Neural cell (in vitro differentiated cells): Measurements from ENCODE around the gene IGFBP2. TPM values are rescaled to one million over a fixed set of nuclear protein-coding genes. Genes with fewer than 3 reads are reported as not detected.

Source experiments
- H2AFZ ChIP-seq: fragments of 200-600, 300-800 bp; sonication (generic), shearing (Covaris generic); 2 replicates; pipeline ENCODE4 v1.6.0; 2014; ENCODE audit warnings: low read depth, mild to moderate bottlenecking, antibody characterized with exemption, low read length, moderate library complexity
- H3F3A ChIP-seq: fragments of 200-600 bp; shearing (Covaris generic); 2 replicates; pipeline ENCODE4 v1.6.1; 2016; ENCODE audit warnings: mild to moderate bottlenecking, moderate library complexity, mixed read lengths, antibody characterized with exemption, low read length; ENCODE audit not compliant: insufficient read depth, poor library complexity, severe bottlenecking
- H3K27ac ChIP-seq: fragments of 200-600, 300-800 bp; sonication (generic), shearing (Covaris generic); 2 replicates; pipeline ENCODE4 v1.5.1; 2014; ENCODE audit warnings: mild to moderate bottlenecking, low read length, moderate library complexity
- H3K27me3 ChIP-seq: fragments of 300-800, 200-600 bp; sonication (generic), shearing (Covaris generic); 2 replicates; pipeline ENCODE4 v1.6.0; 2014; ENCODE audit warnings: mild to moderate bottlenecking, low read depth, low read length, moderate library complexity; ENCODE audit not compliant: insufficient read depth
- H3K36me3 ChIP-seq: fragments of 300-800, 200-600 bp; sonication (generic), shearing (Covaris generic); 2 replicates; pipeline ENCODE4 v1.5.1; 2014; ENCODE audit warnings: mild to moderate bottlenecking, antibody characterized with exemption, low read length, moderate library complexity; ENCODE audit not compliant: insufficient read depth
- H3K4me2 ChIP-seq: fragments of 300-800, 200-600 bp; sonication (generic), shearing (Covaris generic); 2 replicates; pipeline ENCODE4 v1.6.0; 2014; ENCODE audit warnings: mild to moderate bottlenecking, low read length
- H3K4me3 ChIP-seq: fragments of 300-800, 200-600 bp; sonication (generic), shearing (Covaris generic); 2 replicates; pipeline ENCODE4 v1.5.1; 2014; ENCODE audit warnings: mild to moderate bottlenecking, low read length, moderate library complexity
- H3K79me2 ChIP-seq: fragments of 200-600 bp; shearing (Covaris generic); replicated peaks from 2 replicates; pipeline ENCODE4 v1.6.0; 2014; ENCODE audit warnings: mild to moderate bottlenecking, low read length, moderate library complexity; ENCODE audit not compliant: insufficient read depth
- H3K9ac ChIP-seq: fragments of 300-800, 200-600 bp; sonication (generic), shearing (Covaris generic); 2 replicates; pipeline ENCODE4 v1.6.1; 2016; ENCODE audit warnings: mild to moderate bottlenecking, low read length, mixed read lengths
- H3K9me2 ChIP-seq: fragments of 200-600 bp; shearing (Covaris generic); 2 replicates; pipeline ENCODE4 v1.6.1; 2016; ENCODE audit warnings: mild to moderate bottlenecking, low read length, mixed read lengths; ENCODE audit not compliant: insufficient read depth
- H3K9me3 ChIP-seq: fragments of 200-600, 300-800 bp; sonication (generic), shearing (Covaris generic); 2 replicates; pipeline ENCODE4 v1.6.1; 2016; ENCODE audit warnings: mild to moderate bottlenecking, mixed run types, low read length, moderate library complexity, mixed read lengths
- H4K20me1 ChIP-seq: fragments of 200-600 bp; shearing (Covaris generic); 2 replicates; pipeline ENCODE4 v1.6.1; 2016; ENCODE audit warnings: mild to moderate bottlenecking, mixed run types; ENCODE audit not compliant: insufficient read depth
- EP300 ChIP-seq: fragments of 450-650 bp; conservative IDR thresholded peaks from 2 replicates; pipeline ENCODE4 v1.6.1; 2014; ENCODE audit warnings: antibody characterized with exemption, mild to moderate bottlenecking, moderate library complexity; ENCODE audit not compliant: poor library complexity, severe bottlenecking
- EZH2 ChIP-seq: fragments of 200-600, 300-800 bp; shearing (Covaris generic), sonication (generic); IDR thresholded peaks from 2 replicates; pipeline ENCODE4 v1.6.1; 2014; ENCODE audit warnings: antibody characterized with exemption, low read length, borderline replicate concordance, mild to moderate bottlenecking; ENCODE audit not compliant: insufficient read depth, poor library complexity, severe bottlenecking
- MXI1 ChIP-seq: fragments of 450-650 bp; conservative IDR thresholded peaks from 2 replicates; pipeline ENCODE4 v1.6.1; 2014; ENCODE audit warnings: antibody characterized with exemption, mild to moderate bottlenecking; ENCODE audit not compliant: poor library complexity, severe bottlenecking
- POLR2AphosphoS5 ChIP-seq: IDR thresholded peaks from 2 replicates; pipeline ENCODE4 v1.6.1; 2012
- RAD21 ChIP-seq: fragments of 450-650 bp; conservative IDR thresholded peaks from 2 replicates; pipeline ENCODE4 v1.6.1; 2014; ENCODE audit warnings: antibody characterized with exemption, mild to moderate bottlenecking, moderate library complexity
- SMC3 ChIP-seq: fragments of 450-650 bp; conservative IDR thresholded peaks from 2 replicates; pipeline ENCODE4 v1.6.1; 2014; ENCODE audit warnings: antibody characterized with exemption, mild to moderate bottlenecking, moderate library complexity; ENCODE audit not compliant: poor library complexity
- TAF1 ChIP-seq: IDR thresholded peaks from 2 replicates; pipeline ENCODE4 v1.6.1; 2012; ENCODE audit warnings: low read depth
- polyA plus RNA-seq: library from polyadenylated mRNA; depleted of rRNA; stranded (reverse); fragments of >200 nt; gene quantifications from 2 replicates; pipeline ENCODE4 v1.2.3, GENCODE V29; 2014
- TF ChIP-seq, protein P1 (sequence below): IDR thresholded peaks from 2 replicates; pipeline ENCODE4 v1.6.1; 2012; ENCODE audit warnings: borderline replicate concordance
- TF ChIP-seq, protein P2 (sequence below): fragments of 450-650 bp; IDR thresholded peaks from 2 replicates; pipeline ENCODE4 v1.5.1; 2014; ENCODE audit warnings: antibody characterized with exemption, mild to moderate bottlenecking, moderate library complexity; ENCODE audit not compliant: poor library complexity, severe bottlenecking

Gene IGFBP2
- polyA plus RNA-seq, 1 donor from 2014 or later = 150 TPM

DNA sequence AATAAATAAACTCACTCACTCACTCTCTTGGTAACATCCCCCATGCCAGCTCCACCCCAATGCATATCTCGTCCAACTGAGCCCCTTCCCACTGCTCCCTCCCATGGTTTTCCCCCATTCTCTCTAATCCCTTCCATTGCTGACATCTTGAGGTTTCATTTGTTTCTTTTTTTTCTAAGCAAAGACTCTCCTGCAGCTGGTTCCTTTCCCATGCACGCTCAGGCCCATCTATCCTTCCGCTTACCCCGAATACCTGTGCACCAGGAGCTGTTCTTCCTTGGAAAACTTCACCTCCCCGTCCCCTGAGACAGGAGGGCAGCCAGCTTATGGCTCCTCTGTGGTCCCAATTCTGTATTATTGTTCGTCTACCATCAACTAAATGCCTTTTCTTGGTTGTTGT, 41.7 kb upstream of the IGFBP2 start:
- Histone ChIP-seq H4K20me1 (no peaks in the 10 kb centered on the region), H3K4me2 (no peak overlapping the region), H3K27ac (no peak overlapping the region), H2AFZ (no peak overlapping the region), H3K9ac (no peak overlapping the region), H3F3A (no peaks in the 10 kb centered on the region), H3K9me3 (no peaks in the 10 kb centered on the region), H3K36me3 (no peaks in the 10 kb centered on the region), H3K9me2 (no peaks in the 10 kb centered on the region), H3K27me3 (no peaks in the 10 kb centered on the region), H3K4me3 (no peak overlapping the region), H3K79me2 (no peaks in the 10 kb centered on the region)
- no peak for TF ChIP-seq RAD21
- TF ChIP-seq SMC3 = no peak
- TF ChIP-seq TAF1 = no peak
- no peak for TF ChIP-seq EZH2
- TF ChIP-seq, protein P1, sequence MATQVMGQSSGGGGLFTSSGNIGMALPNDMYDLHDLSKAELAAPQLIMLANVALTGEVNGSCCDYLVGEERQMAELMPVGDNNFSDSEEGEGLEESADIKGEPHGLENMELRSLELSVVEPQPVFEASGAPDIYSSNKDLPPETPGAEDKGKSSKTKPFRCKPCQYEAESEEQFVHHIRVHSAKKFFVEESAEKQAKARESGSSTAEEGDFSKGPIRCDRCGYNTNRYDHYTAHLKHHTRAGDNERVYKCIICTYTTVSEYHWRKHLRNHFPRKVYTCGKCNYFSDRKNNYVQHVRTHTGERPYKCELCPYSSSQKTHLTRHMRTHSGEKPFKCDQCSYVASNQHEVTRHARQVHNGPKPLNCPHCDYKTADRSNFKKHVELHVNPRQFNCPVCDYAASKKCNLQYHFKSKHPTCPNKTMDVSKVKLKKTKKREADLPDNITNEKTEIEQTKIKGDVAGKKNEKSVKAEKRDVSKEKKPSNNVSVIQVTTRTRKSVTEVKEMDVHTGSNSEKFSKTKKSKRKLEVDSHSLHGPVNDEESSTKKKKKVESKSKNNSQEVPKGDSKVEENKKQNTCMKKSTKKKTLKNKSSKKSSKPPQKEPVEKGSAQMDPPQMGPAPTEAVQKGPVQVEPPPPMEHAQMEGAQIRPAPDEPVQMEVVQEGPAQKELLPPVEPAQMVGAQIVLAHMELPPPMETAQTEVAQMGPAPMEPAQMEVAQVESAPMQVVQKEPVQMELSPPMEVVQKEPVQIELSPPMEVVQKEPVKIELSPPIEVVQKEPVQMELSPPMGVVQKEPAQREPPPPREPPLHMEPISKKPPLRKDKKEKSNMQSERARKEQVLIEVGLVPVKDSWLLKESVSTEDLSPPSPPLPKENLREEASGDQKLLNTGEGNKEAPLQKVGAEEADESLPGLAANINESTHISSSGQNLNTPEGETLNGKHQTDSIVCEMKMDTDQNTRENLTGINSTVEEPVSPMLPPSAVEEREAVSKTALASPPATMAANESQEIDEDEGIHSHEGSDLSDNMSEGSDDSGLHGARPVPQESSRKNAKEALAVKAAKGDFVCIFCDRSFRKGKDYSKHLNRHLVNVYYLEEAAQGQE = no peak
- no peak for TF ChIP-seq EP300
- TF ChIP-seq MXI1 = no peak
- TF ChIP-seq, protein P2, sequence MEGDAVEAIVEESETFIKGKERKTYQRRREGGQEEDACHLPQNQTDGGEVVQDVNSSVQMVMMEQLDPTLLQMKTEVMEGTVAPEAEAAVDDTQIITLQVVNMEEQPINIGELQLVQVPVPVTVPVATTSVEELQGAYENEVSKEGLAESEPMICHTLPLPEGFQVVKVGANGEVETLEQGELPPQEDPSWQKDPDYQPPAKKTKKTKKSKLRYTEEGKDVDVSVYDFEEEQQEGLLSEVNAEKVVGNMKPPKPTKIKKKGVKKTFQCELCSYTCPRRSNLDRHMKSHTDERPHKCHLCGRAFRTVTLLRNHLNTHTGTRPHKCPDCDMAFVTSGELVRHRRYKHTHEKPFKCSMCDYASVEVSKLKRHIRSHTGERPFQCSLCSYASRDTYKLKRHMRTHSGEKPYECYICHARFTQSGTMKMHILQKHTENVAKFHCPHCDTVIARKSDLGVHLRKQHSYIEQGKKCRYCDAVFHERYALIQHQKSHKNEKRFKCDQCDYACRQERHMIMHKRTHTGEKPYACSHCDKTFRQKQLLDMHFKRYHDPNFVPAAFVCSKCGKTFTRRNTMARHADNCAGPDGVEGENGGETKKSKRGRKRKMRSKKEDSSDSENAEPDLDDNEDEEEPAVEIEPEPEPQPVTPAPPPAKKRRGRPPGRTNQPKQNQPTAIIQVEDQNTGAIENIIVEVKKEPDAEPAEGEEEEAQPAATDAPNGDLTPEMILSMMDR = no peak
- no peak for TF ChIP-seq POLR2AphosphoS5

DNA sequence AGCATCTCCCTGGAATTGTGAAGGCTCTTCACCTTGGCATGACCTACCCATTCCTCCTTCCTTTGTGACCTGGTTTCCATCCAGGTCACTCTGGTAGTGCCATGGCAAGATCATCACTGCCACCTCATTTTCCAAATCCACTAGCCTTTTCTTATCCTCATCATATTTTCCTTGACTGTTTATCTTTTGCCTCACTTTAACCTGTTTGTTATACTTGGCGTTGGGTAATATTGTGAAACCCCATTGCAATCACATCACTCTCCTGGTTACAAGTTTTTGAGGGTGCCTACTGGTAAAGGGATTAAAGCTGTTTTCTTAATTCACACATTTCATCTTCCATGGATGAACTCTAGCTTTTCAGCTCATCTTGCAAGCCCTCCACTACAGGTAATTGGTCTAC, 39.1 kb upstream of the IGFBP2 start:
- Histone ChIP-seq H3K9me3 (no peaks in the 10 kb centered on the region), H3K36me3 (no peaks in the 10 kb centered on the region), H3K27me3 (no peaks in the 10 kb centered on the region), H3K9me2 (no peaks in the 10 kb centered on the region), H3K4me3 (no peak overlapping the region), H4K20me1 (no peaks in the 10 kb centered on the region), H2AFZ (no peak overlapping the region), H3K27ac (no peak overlapping the region), H3K9ac (no peak overlapping the region), H3K79me2 (no peaks in the 10 kb centered on the region), H3K4me2 (no peak overlapping the region), H3F3A (no peaks in the 10 kb centered on the region)
- no peak for TF ChIP-seq EP300
- no peak for TF ChIP-seq EZH2
- no peak for TF ChIP-seq POLR2AphosphoS5
- TF ChIP-seq, protein P2 = no peak
- no peak for TF ChIP-seq RAD21
- TF ChIP-seq MXI1 = no peak
- TF ChIP-seq, protein P1 = no peak
- TF ChIP-seq TAF1 = no peak
- no peak for TF ChIP-seq SMC3
